Left forelimb (tissue), 1 donor: Measurements from ENCODE around the gene HORMAD2.

ENCODE experiments used
- DNase-seq: peaks from one replicate; pipeline ENCODE4 v3.0.0-alpha.2; 2018; ENCODE audit warnings: low spot score

HORMAD2 gene

GRCh38 chr22:30167734-30168133 is 87.5 kb downstream of the HORMAD2 start:
- DNase-seq, result no peak

DNA sequence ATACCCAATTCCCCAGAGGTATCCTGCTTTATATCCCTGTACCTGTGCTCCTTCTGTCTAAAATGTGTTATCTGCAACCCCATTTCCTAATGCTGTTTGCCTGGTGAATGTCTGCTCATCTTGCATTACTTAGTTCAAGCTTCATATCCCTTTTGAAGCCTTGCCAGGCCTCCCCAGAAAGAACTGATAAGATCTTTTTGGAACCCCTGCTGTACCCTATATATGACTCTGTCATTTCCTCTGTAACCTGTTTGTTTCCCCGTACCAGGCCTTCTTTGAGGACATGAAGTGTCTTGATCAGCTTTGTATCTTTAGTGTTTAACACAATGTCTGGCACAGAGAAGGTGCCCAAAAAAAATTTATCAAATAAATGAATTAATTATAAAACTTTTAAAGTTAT is 88.7 kb downstream of the HORMAD2 start:
- DNase-seq, result no peak

- DNase-seq, result no peak
These were observed 89.9 kb downstream of the HORMAD2 start for GRCh38 chr22:30170129-30170528.

DNA sequence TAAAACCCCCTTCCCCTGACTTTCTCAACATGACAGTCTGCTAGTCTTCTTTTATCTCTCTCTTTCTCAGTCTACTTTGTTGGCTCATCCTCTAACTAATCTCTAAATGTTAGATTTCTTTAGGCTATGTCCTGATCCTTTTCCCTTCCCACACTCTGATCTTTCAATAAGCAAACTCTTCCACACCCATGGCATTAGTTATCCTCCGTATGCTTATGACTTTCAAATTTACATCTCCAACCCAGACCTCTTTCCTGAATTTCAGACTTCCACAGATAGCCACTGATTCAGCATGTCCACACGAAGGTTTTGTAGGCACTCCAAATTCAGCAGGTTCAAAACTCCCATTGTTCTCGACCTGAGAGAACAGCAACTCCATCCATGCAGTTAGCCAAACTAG is 90.7 kb downstream of the HORMAD2 start:
- no peak for DNase-seq

GRCh38 chr22:30175690-30176288 is 95.5 kb downstream of the HORMAD2 start:
- DNase-seq, result no peak

DNA sequence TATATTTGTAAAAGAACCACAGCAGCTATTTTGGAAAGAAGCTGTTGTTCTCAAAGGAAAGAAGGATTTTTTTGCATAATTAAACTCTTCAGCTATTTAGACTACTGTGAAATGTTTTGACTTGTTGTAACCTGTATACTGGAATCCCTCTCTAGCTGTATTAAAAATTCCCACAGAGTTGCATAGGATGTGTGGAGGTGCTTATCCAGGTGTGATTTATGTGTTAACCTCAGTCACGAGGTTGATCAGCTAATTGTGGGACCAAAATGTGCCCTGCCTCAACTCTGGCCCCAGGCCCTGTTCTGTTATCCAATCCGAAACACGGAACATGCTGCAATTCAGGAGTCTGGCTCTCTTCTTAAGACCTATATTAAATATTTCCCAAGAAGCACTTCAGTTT is 96.2 kb downstream of the HORMAD2 start:
- DNase-seq, result no peak

GRCh38 chr22:30178181-30179126 is 98.2 kb downstream of the HORMAD2 start:
- no peak for DNase-seq

DNA sequence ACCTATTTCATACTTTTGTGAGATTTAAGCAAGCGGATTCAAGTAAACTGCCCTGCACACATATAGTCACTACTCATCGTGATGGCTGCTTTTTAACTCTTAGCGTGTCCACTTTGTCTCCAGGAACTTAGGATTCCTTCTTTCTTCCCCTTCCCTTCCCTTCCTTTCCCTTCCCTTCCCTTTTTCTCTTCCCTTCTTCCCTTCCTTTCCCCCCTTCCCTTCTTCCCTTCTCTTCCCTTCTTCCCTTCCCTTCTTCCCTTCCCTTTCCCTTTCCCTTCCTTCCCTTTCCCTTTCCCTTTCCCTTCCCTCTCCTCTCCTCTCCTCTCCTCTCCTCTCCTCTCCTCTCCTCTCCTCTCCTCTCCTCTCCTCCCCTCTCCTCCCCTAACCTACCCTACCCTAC is 100.4 kb downstream of the HORMAD2 start:
- no peak for DNase-seq

DNA sequence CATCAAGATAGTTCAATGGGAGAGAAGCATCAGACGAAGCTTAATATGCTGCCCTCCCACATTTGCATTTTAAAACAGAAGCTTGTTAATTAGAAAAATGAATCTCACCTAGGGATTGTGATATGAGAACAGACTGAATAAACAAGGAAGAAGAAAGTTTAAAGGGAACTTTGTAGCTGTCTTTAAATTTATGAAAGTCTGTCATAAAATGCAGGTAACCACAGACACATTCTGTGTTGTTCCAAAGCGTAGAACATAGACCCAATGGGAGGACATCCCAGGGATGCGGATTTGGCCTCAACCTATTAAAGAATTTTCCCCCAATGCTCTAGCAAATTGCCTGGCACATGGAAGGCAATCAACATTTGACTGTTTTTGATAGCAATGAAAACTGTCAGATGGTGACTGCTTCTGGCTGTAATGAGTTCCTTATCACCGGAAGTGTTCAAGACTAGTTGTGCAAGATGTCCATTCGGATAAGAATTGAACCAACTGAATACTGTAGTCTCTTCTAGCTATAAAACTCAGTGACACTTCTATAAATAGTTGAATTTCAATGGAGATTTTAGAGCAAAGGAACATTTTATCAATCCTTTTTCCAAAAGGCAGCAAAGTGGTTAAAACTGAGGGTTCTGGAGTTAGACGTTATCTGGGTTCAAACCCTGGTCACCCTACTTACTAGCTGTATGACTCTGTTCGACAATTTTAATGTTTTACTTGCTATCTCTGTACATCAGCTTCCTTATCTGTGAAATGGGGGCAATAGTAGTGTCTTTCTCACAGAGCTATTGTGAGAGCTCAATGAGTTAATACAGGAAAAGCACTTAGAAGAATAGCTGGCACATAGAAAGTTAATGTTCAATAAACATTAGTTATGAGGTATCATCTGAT is 101.4 kb downstream of the HORMAD2 start:
- DNase-seq, result no peak

- no peak for DNase-seq
These were observed 102.1 kb downstream of the HORMAD2 start for GRCh38 chr22:30182350-30182745.

DNA sequence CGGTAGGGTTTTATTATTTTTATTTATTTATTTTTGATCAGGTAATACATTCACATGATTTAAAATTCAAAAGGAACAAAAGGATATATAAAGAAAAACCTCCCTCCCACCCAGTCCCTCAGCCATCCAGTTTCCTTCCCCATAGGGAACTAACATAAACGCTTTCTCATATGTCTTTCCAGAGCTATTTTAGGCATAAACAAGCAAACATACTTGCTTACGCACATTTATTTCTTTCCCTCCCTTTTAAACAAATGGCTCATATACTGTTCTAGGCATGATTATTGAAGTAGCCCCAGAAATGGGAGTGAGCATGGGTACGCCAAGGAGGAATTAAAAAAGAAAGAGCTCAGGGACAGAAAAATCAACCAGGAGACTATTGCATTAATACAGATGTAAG is 102.6 kb downstream of the HORMAD2 start:
- DNase-seq, result no peak

- DNase-seq, result no peak
These were observed 103.0 kb downstream of the HORMAD2 start for GRCh38 chr22:30183271-30183670.

GRCh38 chr22:30183861-30184278 is 103.6 kb downstream of the HORMAD2 start:
- no peak for DNase-seq

GRCh38 chr22:30185129-30185528 is 104.9 kb downstream of the HORMAD2 start:
- DNase-seq, result no peak

DNA sequence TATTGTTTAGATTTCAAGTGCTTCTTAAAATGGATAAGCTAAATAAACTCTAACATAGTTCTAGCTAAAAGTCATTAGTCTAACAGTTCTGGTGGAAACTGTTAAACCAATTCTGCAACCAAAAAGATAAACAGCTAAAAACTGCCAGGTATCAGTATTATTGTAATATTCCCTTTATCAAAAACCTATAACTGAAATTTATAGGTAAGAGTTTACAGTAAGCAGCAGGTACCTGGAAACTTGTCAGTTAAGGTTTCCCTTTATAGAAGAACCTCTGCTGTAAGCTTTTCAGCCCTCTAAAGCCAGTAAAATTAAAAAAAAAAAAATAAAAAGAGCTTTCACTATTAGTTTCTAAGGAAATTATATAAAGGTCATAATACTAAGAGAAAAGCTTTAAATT is 105.3 kb downstream of the HORMAD2 start:
- no peak for DNase-seq

GRCh38 chr22:30186041-30186440 is 105.8 kb downstream of the HORMAD2 start:
- no peak for DNase-seq

DNA sequence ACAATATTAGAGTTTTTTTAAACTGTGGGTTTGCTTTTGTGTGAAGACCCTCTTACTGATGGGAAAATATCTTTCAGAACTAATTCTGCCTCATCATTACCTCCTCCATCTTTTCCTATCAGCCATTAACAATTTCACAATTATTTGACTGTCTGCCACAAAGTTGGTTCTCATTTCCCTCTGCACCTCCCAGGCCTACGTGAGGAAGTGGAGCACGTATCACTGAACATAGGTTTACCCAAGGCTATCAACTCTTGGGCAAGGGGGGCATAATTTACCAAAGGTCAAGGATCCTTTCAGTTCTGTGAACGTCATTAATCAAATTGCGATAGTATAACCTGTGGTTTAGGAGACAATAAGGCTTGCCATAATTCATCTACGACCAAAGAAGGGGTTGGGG is 106.2 kb downstream of the HORMAD2 start:
- no peak for DNase-seq

DNA sequence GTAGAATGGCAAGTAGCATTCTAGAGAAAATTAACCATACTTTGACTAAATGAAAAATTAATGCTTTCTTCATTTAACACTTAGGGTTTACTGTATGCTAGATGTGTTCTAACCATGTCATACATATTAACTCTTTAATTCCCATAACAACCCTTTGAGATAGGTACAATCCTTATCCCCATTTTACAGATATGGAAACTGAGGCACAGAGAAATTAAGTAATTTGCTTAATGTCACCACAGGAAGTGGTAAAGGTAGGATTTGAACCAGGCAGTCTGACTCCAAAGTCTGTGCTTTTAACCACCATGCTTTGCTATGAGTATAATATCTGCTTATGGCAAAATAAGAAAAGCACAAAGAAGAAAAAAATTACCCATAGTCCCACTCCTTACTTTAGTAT is 106.8 kb downstream of the HORMAD2 start:
- DNase-seq, result no peak

- DNase-seq, result no peak
These were observed 107.5 kb downstream of the HORMAD2 start for GRCh38 chr22:30187529-30188407.

GRCh38 chr22:30188911-30189310 is 108.6 kb downstream of the HORMAD2 start:
- no peak for DNase-seq

DNA sequence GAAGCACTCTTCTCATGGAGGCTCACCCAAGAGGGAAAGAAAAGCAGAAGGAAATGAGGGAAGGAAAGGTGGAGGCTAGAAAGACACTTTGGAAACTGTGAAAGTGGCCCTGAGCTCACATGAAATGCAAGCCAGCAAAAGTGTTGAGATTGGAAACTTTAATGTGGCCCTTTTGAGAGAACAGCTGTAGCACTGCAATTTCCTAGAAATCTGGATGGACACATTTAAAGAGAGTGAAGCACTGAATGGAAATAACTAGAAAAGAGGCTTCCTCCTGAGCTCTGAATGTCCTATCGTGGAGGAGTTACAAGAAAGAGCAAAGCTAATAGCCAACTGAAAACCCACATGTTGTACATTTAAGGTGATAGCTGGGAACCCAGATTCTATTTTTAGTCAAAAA is 110.3 kb downstream of the HORMAD2 start:
- DNase-seq, result no peak
